ENCODE data around the gene SMIM1. TPM values are rescaled to one million over a fixed set of nuclear protein-coding genes. Genes with fewer than 3 reads are reported as not detected.

SMIM1 gene
- total and polyA plus RNA-seq, 4 donors = 8.0 to 15.9 (median 10.9) TPM

GRCh38 chr1:3771108-3772026 lies 1.2 kb upstream of the SMIM1 start:
- Histone ChIP-seq H3K27me3 (ENCODE audit: control insufficient read depth in 3 of 3, insufficient read depth in 3 of 3, low read length in 2 of 3) (no peaks in the 10 kb centered on the region), H3K9me3 (ENCODE audit: control insufficient read depth in 4 of 4, insufficient read depth in 3 of 4, low read length in 3 of 4) (no peaks in the 10 kb centered on the region), H3K4me1 (ENCODE audit: control insufficient read depth in 5 of 5, insufficient read depth in 5 of 5, low read length in 5 of 5) (peaks cover 0 to 33% (median 13%) of the 10 kb centered on the region in 5 donors), H3K9ac (ENCODE audit: insufficient read depth in 1 of 2, low read length in 2 of 2) (no peak overlapping the region), H3K36me3 (ENCODE audit: control insufficient read depth in 4 of 4, insufficient read depth in 4 of 4, low read length in 4 of 4) (no peaks in the 10 kb centered on the region), H3K27ac (ENCODE audit: low read depth in 1 of 2, low read length in 1 of 2) (no peak overlapping the region), H3K4me3 (peak overlapping the region; percentile 26)
- no peak for DNase-seq
- no peak for ATAC-seq (ENCODE audit: insufficient read depth, low FRiP score)
- no peak for TF ChIP-seq CTCF (IDR thresholded peaks at IDR 0.05; ENCODE audit: control extremely low read depth, extremely low read depth)
- 58 to 64% methylated on average over 31 to 32 of the region's 32 CpGs for WGBS, 2 donors

GRCh38 chr1:3772027-3772714 lies 378 bp upstream of the SMIM1 start:
- H3K27ac ChIP-seq (ENCODE audit: low read depth in 1 of 2, low read length in 1 of 2) = no peak overlapping the region
- peak; percentile 88 to 97 (median 95) for DNase-seq
- H3K27me3 ChIP-seq (ENCODE audit: control insufficient read depth in 3 of 3, insufficient read depth in 3 of 3, low read length in 2 of 3) = no peaks in the 10 kb centered on the region
- no peak for TF ChIP-seq CTCF (IDR thresholded peaks at IDR 0.05; ENCODE audit: control extremely low read depth, extremely low read depth)
- no peaks in the 10 kb centered on the region for H3K36me3 ChIP-seq (ENCODE audit: control insufficient read depth in 4 of 4, insufficient read depth in 4 of 4, low read length in 4 of 4)
- H3K9ac ChIP-seq (ENCODE audit: insufficient read depth in 1 of 2, low read length in 2 of 2) = no peak overlapping the region
- peak; percentile 79 for ATAC-seq (ENCODE audit: insufficient read depth, low FRiP score)
- peaks cover 0 to 36% (median 15%) of the 10 kb centered on the region in 5 donors for H3K4me1 ChIP-seq (ENCODE audit: control insufficient read depth in 5 of 5, insufficient read depth in 5 of 5, low read length in 5 of 5)
- 1 to 2% methylated on average over 40 to 61 of the region's 61 CpGs for WGBS, 2 donors
- no peaks in the 10 kb centered on the region for H3K9me3 ChIP-seq (ENCODE audit: control insufficient read depth in 4 of 4, insufficient read depth in 3 of 4, low read length in 3 of 4)
- peak overlapping the region; percentile 26 for H3K4me3 ChIP-seq

DNA sequence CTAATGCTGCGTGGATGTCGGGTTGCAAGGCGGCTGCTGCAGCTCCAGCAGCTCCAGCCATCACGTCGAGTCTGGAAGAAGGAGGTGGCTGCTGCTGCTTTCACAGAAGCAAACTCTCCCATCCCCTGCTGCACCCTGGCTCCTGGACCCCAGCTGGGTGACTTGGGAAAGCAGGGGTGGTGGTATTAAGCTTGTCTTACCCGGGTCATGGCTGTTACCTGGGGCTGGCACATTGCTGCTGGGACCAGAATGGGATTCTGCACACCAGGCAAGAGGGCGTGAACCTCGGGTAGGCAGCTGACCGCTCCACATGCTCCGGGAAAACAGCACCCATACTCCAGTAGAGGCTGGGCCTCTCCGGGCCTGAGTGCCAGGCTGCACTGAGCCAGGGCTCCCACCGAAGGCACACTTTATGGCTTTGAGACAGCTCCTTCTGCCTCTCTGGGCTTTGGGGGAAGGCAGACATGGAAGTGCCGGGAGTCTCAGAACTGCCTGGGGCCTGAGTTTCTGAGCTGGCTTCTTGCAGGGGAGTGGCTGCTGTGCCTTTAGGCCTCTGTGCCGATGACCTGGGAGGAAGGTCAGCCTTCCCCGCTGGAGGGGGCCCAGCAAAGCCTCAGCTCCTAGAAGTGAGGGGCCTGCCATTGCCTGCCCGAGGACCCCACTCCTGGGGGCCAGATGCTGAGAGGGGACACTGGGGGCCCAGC lies 1.2 kb downstream of the SMIM1 start:
- ATAC-seq (ENCODE audit: insufficient read depth, low FRiP score) = no peak
- Histone ChIP-seq H3K9me3 (ENCODE audit: control insufficient read depth in 4 of 4, insufficient read depth in 3 of 4, low read length in 3 of 4) (no peaks in the 10 kb centered on the region), H3K36me3 (ENCODE audit: control insufficient read depth in 4 of 4, insufficient read depth in 4 of 4, low read length in 4 of 4) (peaks cover 0 to 4% (median 3%) of the 10 kb centered on the region in 4 donors), H3K9ac (ENCODE audit: insufficient read depth in 1 of 2, low read length in 2 of 2) (no peak overlapping the region), H3K4me3 (no peak overlapping the region), H3K27me3 (ENCODE audit: control insufficient read depth in 3 of 3, insufficient read depth in 3 of 3, low read length in 2 of 3) (no peaks in the 10 kb centered on the region), H3K27ac (ENCODE audit: low read depth in 1 of 2, low read length in 1 of 2) (no peak overlapping the region), H3K4me1 (ENCODE audit: control insufficient read depth in 5 of 5, insufficient read depth in 5 of 5, low read length in 5 of 5) (peaks cover 0 to 36% (median 15%) of the 10 kb centered on the region in 5 donors)
- TF ChIP-seq CTCF (IDR thresholded peaks at IDR 0.05; ENCODE audit: control extremely low read depth, extremely low read depth) = no peak
- DNase-seq = no peak
- 73 to 85% methylated on average over 16 of the region's 16 CpGs for WGBS, 2 donors
